ENCODE data around the gene PODNL1.
"Not testable (repeated sequence)": the region's sequence is repeated elsewhere in the genome, so short reads cannot be mapped to it uniquely, and the experiment has no call there.

The PODNL1 gene

GRCh38 chr19:13938301-13939064 is at the start of gene PODNL1:
Gene PODNL1 (minus strand): TSS chr19:13938417. CDS start chr19:13938181, 236 bp downstream.
- no peak for DNase-seq

- DNase-seq: peak; percentile 63
Measured at GRCh38 chr19:13987101-13987890, 49.1 kb upstream of the PODNL1 start.

GRCh38 chr19:13986348-13986904 is 48.2 kb upstream of the PODNL1 start:
- peak; percentile 99 for DNase-seq

GRCh38 chr19:13985771-13986347 is 47.6 kb upstream of the PODNL1 start:
- DNase-seq: no peak

- DNase-seq: peak; percentile 76
Measured at GRCh38 chr19:13984875-13985741, 46.9 kb upstream of the PODNL1 start.

- no peak for DNase-seq
Measured at GRCh38 chr19:13984186-13984585, 46.0 kb upstream of the PODNL1 start.

- DNase-seq: peak; percentile 78
Measured at GRCh38 chr19:13983213-13983889, 45.1 kb upstream of the PODNL1 start.

GRCh38 chr19:13982773-13983172 is 44.6 kb upstream of the PODNL1 start:
- DNase-seq: peak; percentile 63

GRCh38 chr19:13981988-13982501 is 43.8 kb upstream of the PODNL1 start:
- DNase-seq: no peak

- DNase-seq: no peak
Measured at GRCh38 chr19:13981467-13981866, 43.2 kb upstream of the PODNL1 start.

GRCh38 chr19:13981021-13981420 is 42.8 kb upstream of the PODNL1 start:
- DNase-seq: no peak

GRCh38 chr19:13980340-13980739 is 42.1 kb upstream of the PODNL1 start:
- no peak for DNase-seq

- no peak for DNase-seq
Measured at GRCh38 chr19:13979686-13980085, 41.5 kb upstream of the PODNL1 start.

- no peak for DNase-seq
Measured at GRCh38 chr19:13979244-13979615, 41.0 kb upstream of the PODNL1 start.

GRCh38 chr19:13978351-13979243 is 40.4 kb upstream of the PODNL1 start:
- DNase-seq: peak; percentile 79

GRCh38 chr19:13977803-13978202 is 39.6 kb upstream of the PODNL1 start:
- DNase-seq: no peak

GRCh38 chr19:13976446-13976845 is 38.2 kb upstream of the PODNL1 start:
- DNase-seq: no peak

- DNase-seq: no peak
Measured at GRCh38 chr19:13975870-13976269, 37.7 kb upstream of the PODNL1 start.

- peak; percentile 68 for DNase-seq
Measured at GRCh38 chr19:13974073-13974472, 35.9 kb upstream of the PODNL1 start.

GRCh38 chr19:13973479-13973878 is 35.3 kb upstream of the PODNL1 start:
- DNase-seq: not testable (repeated sequence)
